ENCODE measurements around the gene CLIC1.
A peak's percentile ranks its signal among the peaks of the same experiment; 100 is the strongest.
"Not testable (repeated sequence)": the region's sequence is repeated elsewhere in the genome, so short reads cannot be mapped to it uniquely, and the experiment has no call there.

The CLIC1 gene

GRCh38 chr6:31721351-31722020, 14.8 kb downstream of the CLIC1 start, which contains the start of gene LY6G6C:
Gene LY6G6C, minus strand, starts transcription at chr6:31721746. Its CDS starts 67 bp downstream, at chr6:31721679.
- no peak for DNase-seq

GRCh38 chr6:31720196-31720770, 16.0 kb downstream of the CLIC1 start:
- no peak for DNase-seq

GRCh38 chr6:31719001-31719400, 17.3 kb downstream of the CLIC1 start:
- no peak for DNase-seq

GRCh38 chr6:31718265-31718664, 18.1 kb downstream of the CLIC1 start:
- no peak for DNase-seq

- DNase-seq, result no peak
Observed at GRCh38 chr6:31717499-31718222, 18.7 kb downstream of the CLIC1 start.

GRCh38 chr6:31715022-31715958, 21.0 kb downstream of the CLIC1 start, which contains the start of gene LY6G6D:
Gene LY6G6D, plus strand, starts transcription at chr6:31715348. Its CDS starts 8 bp downstream, at chr6:31715356.
- DNase-seq, result no peak

GRCh38 chr6:31713991-31714684, 22.2 kb downstream of the CLIC1 start:
- DNase-seq, result no peak

- DNase-seq, result no peak
Observed at GRCh38 chr6:31713465-31713864, 22.9 kb downstream of the CLIC1 start.

GRCh38 chr6:31712296-31712695, 24.0 kb downstream of the CLIC1 start:
- no peak for DNase-seq

- DNase-seq, result no peak
Observed at GRCh38 chr6:31711233-31711632, 25.1 kb downstream of the CLIC1 start.

GRCh38 chr6:31710523-31711219, 25.7 kb downstream of the CLIC1 start:
- DNase-seq, result no peak

- not testable (repeated sequence) for DNase-seq
Observed at GRCh38 chr6:31709157-31709556, 27.2 kb downstream of the CLIC1 start.

- no peak for DNase-seq
Observed at GRCh38 chr6:31708224-31708623, 28.1 kb downstream of the CLIC1 start.

- no peak for DNase-seq
Observed at GRCh38 chr6:31707701-31708100, 28.6 kb downstream of the CLIC1 start.

GRCh38 chr6:31706599-31706998, 29.7 kb downstream of the CLIC1 start, which contains the start of gene LY6G6F:
Gene LY6G6F, plus strand, starts transcription at chr6:31706866. Its CDS starts 41 bp downstream, at chr6:31706907.
- no peak for DNase-seq

GRCh38 chr6:31705931-31706330, 30.4 kb downstream of the CLIC1 start:
- DNase-seq, result no peak

- peak; percentile 94 to 97 for DNase-seq
Observed at GRCh38 chr6:31702819-31703716, 33.3 kb downstream of the CLIC1 start, which contains the start of gene ABHD16A. Gene ABHD16A, minus strand, starts transcription at chr6:31703324. Its CDS starts 43 bp downstream, at chr6:31703281.

GRCh38 chr6:31702405-31702818, 33.9 kb downstream of the CLIC1 start:
- peak; percentile 16 to 18 for DNase-seq

GRCh38 chr6:31701666-31702404, 34.5 kb downstream of the CLIC1 start:
- DNase-seq, result no peak

Data from stimulated activated CD4-positive, alpha-beta T cell treated with anti-CD3 and anti-CD28 coated beads, Interleukin-4, amount 100 ng/mL, for 4 hours (primary cell).